HG02759 (cell line): ENCODE data around the gene CRKL.
A peak's percentile ranks its signal among the peaks of the same experiment; 100 is the strongest.

Experiments used
- ATAC-seq: cut with Tn5 transposase; IDR thresholded peaks from one replicate; pipeline ENCODE4 v1.9.1; 2021; ENCODE audit warnings: mild to moderate bottlenecking, moderate library complexity; ENCODE audit not compliant: unreplicated experiment

Gene CRKL

DNA sequence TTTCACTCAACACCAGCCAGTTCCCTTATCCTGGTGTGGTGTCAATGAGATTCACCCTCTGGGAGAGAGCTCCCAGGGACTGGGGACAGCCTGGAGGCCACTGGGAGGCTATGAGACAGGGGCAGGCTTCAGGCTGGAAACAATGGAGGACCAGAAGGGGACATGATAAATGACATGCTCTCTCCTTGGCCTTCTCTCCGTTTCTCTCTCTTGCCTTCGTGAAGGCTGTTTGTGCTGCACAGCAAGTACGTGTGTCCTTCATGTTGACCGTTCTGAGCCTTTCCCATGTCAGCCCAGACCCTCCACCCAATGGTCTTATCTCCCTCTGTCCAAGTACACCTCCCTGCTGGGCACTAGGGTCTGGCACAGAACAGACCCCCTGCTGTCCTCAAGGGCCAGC is 63.3 kb downstream of the CRKL start:
- ATAC-seq = no peak

DNA sequence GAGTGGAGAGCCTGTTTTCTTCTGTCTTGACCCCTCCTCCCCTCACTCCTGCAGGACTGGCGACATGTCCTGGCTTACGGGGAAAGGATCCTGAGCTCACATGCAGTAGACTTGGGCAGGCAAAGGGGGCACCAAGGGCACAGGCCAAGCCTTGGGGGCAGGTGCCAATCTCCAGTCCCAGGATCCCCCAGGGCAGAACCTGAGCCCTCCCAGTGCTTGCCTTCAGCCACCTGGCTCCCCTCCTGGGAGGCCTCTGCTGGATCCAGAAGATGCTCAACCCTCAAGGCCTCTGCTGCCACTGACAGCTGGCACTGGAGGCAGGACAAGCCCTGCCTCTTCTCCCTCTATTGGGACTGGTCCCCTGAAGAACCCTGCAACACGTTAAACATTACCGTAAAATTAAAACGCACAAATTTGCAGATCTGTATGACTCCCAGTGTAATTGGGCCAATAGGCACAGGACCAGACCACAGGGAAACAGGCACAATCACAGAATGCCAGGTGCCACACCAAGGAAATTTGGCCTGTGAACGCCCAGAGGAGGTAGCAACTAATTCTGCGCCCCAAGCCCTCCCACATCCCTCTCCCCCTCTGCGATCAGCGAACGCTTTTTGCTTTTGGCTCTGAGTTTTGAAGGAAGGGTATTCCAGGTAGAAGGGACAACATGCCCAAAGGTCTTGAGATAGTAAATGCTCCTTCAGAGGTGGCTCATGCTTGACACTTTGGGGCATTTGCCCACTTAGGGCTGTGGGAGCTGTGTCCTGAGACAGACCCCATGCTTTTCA is 63.9 kb downstream of the CRKL start:
- no peak for ATAC-seq

DNA sequence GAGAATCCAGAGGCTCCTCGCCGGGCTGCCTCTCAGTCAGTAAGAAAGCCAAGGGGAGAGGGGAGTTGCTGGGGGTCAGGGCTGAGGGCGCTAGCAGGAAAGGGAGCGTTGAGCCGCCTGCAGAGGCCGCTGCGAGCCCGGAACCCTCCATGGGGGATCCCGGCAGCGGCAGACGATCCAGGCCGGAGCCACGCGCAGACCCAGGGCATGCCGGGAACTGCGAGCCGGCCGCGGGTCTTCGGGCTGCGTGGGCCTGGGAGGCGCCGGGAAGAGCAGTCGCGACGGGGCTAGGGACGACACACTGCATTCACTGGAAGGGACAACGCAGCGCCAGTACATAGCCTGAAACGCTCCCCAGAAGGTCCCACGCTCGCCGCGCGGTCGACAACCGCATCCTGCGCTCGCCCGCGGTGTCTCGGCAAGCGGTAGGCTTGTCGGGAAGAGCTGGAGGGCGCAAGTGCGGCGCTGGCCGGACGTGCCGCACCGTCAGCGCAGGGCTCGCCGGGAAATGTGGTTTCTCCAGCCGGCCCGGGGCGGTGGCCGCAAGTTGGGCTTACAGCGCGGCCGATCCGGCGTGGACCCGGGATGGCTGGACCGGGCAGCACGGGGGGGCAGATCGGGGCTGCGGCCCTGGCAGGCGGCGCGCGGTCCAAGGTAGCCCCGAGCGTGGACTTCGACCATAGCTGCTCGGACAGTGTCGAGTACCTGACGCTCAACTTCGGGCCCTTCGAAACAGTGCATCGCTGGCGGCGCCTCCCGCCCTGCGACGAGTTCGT is 64.8 kb downstream of the CRKL start, which contains the start of gene LZTR1:
TSS of gene LZTR1 (plus strand) at position 511 of the 776 bp plus-strand sequence. CDS start at position 586, 75 bp downstream.
- ATAC-seq = peak; percentile 87

DNA sequence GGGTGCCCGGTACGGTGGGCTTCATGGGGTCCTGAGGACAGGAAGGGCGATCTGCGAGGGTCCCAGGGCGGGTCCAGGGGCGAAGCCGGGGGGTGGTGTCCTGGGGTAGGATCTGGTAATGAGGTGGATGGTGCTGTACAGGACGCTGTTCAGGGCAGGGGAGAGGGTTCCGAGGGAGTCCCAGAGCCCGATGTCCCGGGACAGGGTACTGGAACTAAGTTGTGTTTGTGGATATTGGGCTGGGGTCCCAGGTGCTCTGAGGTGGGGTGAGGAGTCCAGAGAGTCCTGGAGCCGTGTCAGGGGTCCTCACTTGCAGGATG is 65.3 kb downstream of the CRKL start:
- ATAC-seq = peak; percentile 19

DNA sequence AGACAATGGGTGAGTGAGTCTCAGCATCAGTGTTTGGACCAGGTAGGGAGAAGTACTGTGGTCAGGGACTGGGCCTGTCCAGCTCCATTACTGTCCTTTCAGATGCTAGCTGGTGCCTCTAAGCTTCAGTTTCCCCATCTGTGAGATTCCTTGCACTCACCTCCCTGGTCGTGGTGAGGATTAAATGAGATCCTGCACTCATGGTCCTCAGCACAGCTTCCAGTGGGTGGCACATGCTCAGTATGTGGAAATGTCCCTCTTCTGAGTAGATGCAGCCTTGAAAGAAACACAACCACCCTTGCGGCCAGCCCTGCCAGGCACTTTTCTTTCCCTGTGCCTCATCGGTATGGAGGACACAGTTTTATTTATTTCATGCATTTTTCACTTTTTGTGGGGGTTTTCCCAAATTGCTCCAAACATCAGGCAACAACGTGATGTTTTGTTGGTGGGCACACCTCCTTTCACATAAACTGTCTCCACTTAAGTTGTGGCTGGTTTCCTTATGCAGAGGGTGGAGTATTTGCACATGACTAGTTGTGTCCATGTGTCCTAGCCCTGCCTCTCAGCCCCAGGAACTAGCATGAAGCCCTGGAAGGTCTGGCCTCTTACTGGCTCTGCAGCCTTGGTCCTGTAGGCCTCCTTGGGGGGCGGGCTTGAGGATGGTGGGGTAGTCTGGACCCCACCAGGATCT is 66.0 kb downstream of the CRKL start:
- ATAC-seq = no peak

DNA sequence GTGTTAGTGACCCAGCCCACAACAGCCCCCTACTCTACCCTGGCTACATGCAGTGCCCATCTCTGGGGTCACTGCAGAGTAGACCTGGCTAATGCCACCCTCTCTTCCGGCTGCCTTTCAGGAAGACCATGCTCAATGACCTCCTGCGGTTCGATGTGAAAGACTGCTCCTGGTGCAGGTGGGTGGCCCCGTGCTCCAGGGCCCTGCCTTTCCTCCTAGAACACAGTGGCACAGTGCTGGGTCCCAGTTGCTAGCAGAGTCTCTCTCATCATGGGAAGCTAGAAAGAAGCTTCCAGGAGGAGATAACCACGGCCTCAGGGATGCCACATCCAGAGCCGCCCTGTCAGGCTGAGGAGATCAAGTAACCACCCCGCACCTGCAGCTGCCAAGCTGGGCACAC is 68.5 kb downstream of the CRKL start:
- no peak for ATAC-seq

DNA sequence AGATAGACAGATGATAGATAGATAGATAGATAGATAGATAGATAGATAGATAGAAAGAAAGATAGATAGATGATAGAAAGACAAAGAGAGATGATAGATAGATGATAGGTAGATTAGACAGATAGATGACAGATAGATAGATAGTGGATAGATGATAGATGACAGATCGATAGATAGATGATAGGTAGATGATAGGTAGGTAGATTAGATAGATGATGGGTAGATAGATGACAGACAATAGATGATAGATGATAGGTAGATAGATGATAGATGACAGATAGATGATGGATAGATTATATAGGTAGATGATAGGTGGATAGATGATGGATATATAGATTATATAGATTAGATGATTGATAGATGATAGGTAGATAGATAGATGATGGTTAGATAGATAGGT is 69.2 kb downstream of the CRKL start:
- no peak for ATAC-seq

DNA sequence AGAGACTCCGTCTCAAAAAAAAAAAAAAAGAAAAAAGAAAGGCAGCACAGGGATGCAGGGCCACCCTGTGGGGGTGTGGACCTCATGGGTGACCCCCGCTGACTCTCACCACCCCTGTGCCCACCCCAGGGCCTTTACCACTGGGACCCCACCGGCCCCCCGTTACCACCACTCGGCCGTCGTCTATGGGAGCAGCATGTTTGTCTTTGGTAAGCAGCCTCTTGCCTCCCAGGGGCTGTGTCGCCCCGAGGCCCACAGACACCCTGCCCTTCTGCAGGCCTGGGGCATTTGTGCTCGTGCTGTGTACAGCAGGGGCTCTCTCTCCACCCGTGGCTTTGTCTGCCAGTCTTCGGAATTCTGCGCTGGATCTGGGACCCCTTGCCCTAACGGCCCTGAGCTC is 70.2 kb downstream of the CRKL start:
- ATAC-seq = no peak

DNA sequence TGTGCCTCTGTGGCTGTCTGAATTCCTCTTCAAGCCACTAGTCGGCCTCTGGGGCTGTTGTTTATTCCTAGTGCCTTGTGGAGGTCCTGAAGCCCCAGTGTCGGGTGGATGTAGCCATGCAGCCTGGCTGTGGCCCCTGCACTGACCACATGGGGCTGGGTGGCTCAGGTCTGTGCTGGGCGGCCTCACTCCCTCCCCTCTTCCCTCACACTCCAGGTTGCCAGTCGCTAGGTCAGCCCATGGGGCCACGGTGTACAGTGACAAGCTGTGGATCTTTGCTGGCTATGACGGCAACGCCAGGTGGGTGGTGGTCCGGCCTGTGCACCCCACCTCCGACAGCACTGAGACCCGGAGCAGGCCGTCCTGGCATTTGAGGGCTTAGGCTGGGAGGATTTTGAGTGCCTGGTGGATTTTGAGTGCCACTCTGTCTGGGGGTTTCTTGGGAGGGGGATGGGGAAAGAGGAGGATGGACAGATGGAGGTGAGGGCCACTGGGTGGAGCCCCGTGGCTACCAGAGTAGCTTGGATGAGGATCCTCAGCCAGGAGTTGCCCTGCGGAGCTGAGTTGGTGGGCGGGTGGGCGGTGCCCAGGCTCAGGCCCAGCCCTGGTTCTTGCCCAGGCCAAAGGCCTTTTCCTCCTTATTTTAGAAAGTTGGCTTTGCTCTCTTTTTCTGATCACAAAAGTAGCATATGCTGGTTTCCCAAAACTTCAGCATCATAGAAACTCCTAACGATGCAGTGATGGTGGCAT is 71.5 kb downstream of the CRKL start:
- no peak for ATAC-seq

DNA sequence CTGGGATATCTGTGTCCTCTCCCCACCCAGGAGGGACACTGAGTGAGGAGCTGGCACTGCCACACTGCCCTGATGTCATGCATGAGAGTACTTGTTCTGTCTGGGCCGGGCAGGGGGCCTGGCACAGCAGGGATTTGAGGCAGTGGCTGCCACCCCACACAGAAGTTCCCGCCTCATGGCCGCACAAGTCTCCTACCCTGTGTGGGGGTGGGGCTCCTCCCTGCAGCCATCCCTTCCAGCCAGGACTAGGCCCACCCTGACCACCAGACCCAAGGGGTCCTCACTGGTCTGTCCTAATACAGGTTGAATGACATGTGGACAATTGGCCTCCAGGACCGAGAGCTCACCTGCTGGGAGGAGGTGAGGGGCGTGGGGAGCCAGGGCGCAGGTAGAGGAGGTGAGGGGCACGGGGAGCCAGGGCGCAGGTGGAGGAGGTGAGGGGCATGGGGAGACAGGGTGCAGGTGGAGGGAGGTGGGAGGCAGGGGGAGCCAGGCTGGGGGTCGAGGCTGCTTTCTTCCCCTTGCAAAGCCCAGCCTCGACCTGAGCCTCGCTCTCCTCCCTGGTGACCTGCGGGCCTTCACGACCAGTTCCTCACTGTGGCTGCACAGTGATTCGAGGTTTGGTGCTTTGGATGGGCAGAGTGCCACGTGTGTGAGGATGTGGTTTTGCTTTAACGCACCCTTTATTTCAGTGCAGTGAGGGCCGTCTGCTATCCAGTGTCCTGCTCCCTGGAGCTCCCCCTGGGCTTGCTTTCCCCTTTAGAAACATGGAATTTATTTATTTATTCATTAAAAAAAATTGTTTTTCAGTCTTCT is 72.3 kb downstream of the CRKL start:
- no peak for ATAC-seq

DNA sequence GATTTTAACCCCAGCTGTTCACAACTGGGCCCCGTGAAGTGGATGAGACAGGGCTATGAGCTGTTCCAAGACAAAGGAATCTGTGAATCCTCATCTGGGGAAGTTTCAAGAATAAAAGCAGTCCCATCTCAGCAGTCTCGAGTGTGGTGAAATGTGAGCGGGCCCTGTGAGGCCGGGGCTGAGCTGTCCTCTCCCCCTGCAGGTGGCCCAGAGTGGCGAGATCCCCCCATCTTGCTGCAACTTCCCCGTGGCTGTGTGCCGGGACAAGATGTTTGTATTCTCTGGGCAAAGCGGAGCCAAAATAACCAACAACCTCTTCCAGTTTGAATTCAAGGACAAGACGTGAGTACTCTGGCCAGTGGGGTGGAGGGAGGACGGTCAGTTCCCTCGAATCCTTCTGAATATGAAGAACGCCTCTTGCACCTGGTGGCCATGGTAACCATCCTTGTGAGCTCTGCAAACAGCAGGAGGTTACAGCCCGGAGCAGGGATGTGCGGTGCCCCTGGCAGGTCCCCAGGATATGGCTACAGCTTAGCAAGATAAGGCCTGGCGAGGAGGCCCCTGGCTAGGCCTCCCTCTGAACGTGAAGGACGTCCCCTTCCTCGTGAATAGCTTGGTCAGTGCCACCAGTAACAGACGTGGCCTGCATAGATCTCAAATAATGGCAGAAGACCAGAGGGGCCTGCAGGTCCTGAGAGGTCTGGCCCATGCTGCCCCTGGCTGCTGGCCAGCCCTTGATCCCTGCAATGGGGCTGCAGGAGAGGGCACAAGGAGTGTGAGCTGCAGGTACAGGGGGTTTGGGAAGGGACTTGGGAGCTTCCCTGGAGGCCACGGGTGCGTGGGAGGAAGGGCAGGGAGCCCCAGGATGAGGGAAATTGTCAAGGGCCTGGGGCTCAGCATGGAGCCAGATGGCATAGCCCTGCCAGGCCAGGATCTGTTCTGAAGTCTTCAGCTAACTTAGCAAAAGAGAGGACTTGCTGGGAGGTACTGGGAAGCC is 73.3 kb downstream of the CRKL start:
- ATAC-seq = no peak

DNA sequence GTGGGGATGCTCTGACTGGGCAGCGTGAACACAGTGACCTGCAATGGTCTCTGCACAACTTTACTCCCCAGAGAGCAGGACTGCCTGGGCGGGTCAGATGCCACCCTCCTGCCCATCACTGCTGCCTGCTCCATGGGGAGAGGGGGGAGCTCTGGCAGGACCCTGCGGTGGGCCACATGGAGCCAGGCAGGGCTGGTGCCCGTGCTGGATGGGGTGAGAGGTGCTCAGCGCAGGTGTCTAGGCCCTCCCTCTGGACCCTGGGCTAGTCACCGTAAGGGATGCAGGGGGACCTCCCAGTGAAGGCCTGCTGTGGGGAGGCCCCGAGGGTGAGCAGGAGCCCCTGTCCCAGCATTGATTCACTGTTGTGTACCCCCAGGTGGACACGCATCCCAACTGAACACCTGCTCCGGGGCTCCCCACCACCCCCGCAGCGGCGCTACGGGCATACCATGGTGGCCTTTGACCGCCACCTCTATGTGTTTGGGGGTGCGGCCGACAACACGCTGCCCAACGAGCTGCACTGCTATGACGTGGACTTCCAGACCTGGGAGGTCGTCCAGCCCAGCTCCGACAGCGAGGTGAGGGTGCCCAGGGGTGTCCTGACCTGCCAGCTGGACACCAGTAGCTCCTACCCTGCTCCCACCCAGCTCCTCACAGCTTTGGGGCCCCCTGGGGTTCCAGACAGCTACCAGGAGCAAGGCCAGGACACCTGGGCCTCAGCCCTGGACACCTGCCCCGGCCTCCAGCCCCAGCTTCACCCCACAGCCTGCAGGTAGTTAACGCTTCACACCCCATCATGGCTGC is 74.2 kb downstream of the CRKL start:
- ATAC-seq = no peak

DNA sequence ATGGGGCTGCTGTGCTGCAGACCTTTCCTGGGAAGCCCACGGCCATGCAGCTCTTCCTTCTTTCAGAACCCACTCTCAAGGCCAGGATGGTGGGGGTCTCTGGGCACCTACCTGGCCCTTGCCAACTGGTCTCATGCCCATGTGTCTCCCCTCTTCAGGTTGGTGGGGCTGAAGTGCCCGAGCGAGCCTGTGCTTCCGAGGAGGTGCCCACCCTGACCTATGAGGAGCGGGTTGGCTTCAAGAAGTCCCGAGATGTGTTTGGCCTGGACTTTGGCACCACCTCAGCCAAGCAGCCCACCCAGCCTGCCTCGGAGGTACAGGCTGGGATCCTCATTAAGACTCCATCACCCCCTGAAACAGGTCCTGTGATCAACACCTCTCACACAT is 74.8 kb downstream of the CRKL start:
- no peak for ATAC-seq

DNA sequence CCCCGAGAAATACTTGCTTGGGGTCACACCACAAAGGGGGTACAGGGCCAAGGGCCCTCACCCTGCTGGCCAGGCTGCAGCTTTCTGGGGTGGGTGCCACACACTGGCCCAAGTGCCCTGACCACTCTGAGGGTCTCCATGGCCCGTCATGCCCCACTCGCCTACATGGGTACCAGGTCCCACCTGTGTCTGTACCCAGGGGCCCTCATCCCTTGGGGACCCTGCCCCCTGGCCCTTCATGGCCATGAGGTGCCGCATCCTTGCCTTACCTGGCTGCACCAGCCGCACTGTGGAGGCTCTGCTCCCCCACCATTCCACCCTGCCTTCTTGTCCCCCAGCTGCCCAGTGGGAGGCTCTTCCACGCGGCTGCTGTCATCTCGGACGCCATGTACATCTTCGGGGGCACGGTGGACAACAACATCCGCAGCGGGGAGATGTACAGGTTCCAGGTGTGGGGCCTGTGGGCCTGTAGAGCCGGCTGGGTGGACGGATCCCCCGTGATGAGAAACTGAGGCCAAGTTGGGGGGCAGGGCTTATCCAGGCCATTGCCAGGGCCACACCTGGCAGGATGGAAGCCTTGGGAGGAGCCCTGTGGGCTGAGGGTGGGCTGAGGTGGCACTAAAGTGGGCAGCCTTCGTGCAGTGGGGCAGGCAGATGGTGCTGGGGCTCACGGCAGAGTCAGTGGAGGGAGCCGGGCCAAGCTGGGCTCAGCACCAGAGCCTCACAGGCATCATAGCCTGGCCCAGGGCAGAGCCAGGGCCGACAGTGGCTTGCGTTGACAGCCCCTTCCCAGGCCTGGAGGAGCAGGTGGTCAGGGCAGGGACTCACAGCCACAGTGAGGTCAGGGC is 75.5 kb downstream of the CRKL start:
- no peak for ATAC-seq

DNA sequence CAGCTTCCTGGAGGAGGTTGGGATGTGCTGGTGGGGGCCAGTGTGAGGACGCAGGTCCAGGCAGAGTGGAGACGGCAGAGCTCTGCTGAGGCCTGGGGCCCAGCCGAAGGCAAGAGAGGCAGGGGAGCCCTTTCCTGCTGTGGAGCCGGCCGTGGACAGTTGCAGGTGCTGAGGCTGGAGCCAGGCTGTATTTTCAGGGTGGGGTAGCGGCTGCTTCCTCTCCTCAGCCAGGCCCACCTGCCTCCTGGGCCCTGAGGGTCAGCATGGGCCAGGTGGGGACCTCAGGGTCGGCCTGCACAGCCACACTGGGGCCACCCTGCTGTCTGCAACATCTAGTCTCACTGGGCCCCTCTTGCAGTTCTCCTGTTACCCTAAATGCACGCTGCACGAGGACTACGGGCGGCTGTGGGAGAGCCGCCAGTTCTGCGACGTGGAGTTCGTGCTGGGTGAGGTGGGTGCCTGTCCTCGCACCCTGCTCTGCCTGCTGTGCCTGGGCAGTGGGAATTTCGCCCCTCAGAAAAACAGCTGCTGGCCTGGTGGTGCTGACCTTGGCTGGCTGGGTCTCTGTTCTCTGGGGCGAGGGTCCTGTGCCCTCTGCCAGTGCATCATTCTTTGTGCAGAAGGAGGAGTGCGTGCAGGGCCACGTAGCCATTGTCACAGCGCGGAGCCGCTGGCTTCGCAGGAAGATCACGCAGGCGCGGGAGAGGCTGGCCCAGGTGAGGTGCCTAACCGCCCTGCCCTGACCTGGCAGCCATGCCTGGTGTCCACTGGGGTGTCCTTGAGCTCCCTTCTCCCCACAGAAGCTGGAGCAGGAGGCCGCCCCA is 76.3 kb downstream of the CRKL start:
- ATAC-seq = no peak

DNA sequence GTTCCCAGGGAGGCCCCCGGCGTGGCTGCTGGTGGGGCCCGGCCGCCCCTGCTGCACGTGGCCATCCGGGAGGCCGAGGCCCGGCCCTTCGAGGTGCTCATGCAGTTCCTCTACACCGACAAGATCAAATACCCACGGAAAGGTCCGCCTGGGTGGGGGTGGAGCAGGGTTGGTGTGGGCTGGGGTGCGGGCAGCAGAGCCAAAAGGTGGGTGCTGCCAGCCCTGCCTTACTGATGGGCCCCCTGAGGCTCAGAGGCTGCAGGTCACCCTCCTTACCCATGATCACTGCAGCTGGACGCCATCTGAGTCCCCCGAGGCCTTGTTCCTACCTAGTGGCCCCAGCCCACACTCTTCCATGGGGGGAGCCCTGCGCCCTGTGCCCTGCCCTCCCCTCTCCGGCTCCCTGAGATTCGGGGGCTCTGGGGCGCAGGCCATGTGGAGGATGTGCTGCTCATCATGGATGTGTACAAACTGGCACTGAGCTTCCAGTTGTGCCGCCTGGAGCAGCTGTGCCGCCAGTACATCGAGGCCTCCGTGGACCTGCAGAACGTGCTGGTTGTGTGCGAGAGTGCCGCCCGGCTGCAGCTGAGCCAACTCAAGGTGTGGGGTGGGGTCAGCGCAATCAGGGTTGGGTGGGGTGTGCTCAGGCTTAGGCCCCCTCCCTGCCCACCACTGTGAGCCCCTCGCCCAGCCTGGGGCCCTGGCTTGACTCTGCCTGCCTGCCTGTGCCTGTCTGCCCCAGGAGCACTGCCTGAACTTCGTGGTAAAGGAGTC is 77.1 kb downstream of the CRKL start:
- no peak for ATAC-seq
